ENCODE data around the gene PADI3.

Gene PADI3

DNA sequence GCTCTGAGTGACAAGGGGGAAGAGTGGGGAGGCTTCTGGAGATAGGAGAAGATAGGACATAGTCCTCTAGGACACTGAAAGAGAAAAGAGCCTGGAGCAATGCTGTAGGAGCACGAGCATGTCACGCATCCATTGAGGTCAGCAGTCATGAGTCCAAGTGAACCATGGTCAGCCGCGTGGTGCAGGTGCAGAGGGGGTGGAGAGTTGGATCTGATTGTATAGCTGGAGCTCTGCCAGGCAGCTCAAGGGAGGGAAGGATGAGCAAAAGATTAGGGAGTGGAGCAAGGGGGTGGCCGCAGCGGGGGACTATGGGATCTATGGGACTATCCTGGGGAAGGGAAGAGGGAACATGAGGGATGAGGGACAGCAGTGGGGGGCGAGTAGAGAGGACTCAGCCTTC is 30.0 kb upstream of the PADI3 start:
- Histone ChIP-seq H3K27me3 (ENCODE audit: control insufficient read depth, insufficient read depth, low read length) (no peaks in the 10 kb centered on the region), H3K36me3 (ENCODE audit: control insufficient read depth, insufficient read depth, low read length) (no peaks in the 10 kb centered on the region), H3K9me3 (ENCODE audit: control insufficient read depth, insufficient read depth, low read length) (no peaks in the 10 kb centered on the region), H3K9ac (ENCODE audit: low read depth, low read length) (no peak overlapping the region), H3K4me3 (ENCODE audit: low read depth, low read length) (no peak overlapping the region), H3K4me1 (ENCODE audit: control insufficient read depth, insufficient read depth, low read length) (no peaks in the 10 kb centered on the region)

DNA sequence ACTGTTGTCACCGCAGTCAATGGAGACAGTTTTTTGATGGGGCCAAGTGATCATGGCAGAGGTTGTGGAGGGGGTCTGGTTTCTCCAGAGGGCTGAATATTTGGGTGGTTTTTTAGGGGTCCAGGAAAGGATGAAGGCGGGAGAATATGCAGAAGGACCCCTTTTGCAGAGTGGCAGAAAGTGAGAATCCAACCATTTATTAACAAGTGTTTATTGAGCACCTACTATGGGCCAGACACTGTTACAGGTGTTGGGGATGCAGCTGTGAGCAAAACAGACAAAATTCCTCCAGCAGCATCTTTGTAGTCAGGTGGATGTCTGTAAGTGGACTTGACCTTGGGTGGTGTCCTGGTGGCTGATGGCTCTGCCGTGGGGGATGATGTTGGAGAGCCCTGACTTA is 28.6 kb upstream of the PADI3 start:
- Histone ChIP-seq H3K36me3 (ENCODE audit: control insufficient read depth, insufficient read depth, low read length) (no peaks in the 10 kb centered on the region), H3K9ac (ENCODE audit: low read depth, low read length) (no peak overlapping the region), H3K27me3 (ENCODE audit: control insufficient read depth, insufficient read depth, low read length) (no peaks in the 10 kb centered on the region), H3K9me3 (ENCODE audit: control insufficient read depth, insufficient read depth, low read length) (no peaks in the 10 kb centered on the region), H3K4me3 (ENCODE audit: low read depth, low read length) (no peak overlapping the region), H3K4me1 (ENCODE audit: control insufficient read depth, insufficient read depth, low read length) (no peaks in the 10 kb centered on the region)

DNA sequence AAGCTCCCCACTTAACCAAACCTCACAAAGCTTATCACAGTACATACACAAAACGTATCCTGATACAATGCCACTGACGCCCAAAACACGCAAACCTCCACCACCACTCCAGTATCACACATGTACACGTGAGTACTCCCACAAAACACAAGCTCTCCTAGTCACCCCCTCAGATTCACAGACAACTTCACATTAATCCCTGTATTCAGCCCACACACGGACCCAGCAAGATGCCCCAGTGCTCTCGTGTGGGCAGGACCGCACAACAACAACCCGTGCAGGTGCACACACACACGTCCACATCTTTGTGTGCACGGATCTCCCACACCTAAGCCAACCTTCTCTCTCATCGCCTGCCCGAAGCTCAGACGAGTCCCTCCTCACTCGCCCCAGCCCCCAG is 26.3 kb upstream of the PADI3 start:
- Histone ChIP-seq H3K9ac (ENCODE audit: low read depth, low read length) (no peak overlapping the region), H3K27me3 (ENCODE audit: control insufficient read depth, insufficient read depth, low read length) (no peaks in the 10 kb centered on the region), H3K9me3 (ENCODE audit: control insufficient read depth, insufficient read depth, low read length) (no peaks in the 10 kb centered on the region), H3K36me3 (ENCODE audit: control insufficient read depth, insufficient read depth, low read length) (no peaks in the 10 kb centered on the region), H3K4me1 (ENCODE audit: control insufficient read depth, insufficient read depth, low read length) (no peaks in the 10 kb centered on the region), H3K4me3 (ENCODE audit: low read depth, low read length) (no peak overlapping the region)

DNA sequence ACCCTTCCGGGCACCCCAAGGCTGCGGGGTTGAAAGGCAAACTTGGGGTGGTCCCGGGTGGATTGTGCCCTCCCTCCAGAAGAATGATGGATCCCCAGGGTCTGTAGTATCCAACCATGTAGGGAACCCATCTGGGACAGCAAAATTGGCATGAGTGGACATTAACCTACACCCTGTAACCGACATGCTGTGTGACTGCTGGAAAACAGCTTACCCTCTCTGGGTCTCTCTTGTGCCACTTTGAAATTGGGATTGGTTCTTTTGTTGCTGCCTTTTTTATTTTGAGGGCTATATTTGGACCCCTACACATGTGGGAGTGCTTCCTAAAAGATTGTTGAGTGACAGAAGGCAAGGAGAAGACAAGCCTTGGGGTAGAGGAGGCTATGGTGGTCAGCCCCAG is 24.5 kb upstream of the PADI3 start:
- Histone ChIP-seq H3K9ac (ENCODE audit: low read depth, low read length) (no peak overlapping the region), H3K4me3 (ENCODE audit: low read depth, low read length) (no peak overlapping the region), H3K27me3 (ENCODE audit: control insufficient read depth, insufficient read depth, low read length) (no peaks in the 10 kb centered on the region), H3K36me3 (ENCODE audit: control insufficient read depth, insufficient read depth, low read length) (no peaks in the 10 kb centered on the region), H3K4me1 (ENCODE audit: control insufficient read depth, insufficient read depth, low read length) (no peaks in the 10 kb centered on the region), H3K9me3 (ENCODE audit: control insufficient read depth, insufficient read depth, low read length) (no peaks in the 10 kb centered on the region)

DNA sequence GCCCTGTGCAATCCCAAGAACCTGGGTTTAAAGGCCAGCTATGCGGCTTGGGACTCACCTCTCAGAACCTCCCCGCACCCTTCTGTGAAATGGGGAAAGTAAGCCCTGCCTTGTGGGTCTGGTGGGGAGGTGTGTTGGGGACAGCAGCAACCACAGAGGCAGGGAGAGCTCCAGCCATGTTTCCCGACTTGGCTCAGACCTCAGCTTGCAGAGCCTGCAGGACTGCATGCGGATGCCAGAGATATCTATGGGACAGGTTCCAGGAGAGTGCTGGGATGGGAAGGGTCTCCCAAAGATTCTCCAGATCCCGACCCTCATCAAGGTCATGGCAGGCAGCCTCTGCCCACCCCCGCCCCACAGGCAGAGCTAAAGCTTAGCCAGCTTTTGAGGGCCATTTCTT is 23.8 kb upstream of the PADI3 start:
- Histone ChIP-seq H3K4me3 (ENCODE audit: low read depth, low read length) (no peak overlapping the region), H3K36me3 (ENCODE audit: control insufficient read depth, insufficient read depth, low read length) (no peaks in the 10 kb centered on the region), H3K27me3 (ENCODE audit: control insufficient read depth, insufficient read depth, low read length) (no peaks in the 10 kb centered on the region), H3K4me1 (ENCODE audit: control insufficient read depth, insufficient read depth, low read length) (no peaks in the 10 kb centered on the region), H3K9ac (ENCODE audit: low read depth, low read length) (no peak overlapping the region), H3K9me3 (ENCODE audit: control insufficient read depth, insufficient read depth, low read length) (no peaks in the 10 kb centered on the region)

DNA sequence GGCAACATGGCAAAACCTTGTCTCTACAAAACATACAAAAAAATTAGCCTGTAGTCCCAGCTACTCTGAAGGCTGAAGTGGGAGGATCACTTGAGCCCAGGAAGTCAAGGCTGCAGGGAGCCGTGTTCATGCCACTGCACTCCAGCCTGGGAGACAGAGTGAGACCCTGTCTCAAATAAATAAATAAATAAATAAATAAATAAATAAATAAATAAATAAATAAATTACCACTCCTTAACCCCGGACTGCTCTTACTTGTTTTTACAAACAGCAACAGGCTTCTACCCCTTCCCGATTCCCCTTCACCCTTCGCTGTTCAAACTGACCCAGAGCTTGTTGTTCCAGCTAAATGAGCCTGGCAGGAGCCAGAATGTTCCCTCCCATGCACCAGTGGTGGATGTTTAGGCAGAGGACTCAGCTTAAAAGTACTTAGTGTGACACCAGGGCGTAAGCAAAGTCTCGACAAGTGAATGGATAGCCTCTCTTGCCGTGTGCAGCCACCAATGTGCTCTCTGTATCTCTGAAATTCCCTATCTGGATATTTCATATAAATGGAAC is 21.5 kb upstream of the PADI3 start:
- Histone ChIP-seq H3K27me3 (ENCODE audit: control insufficient read depth, insufficient read depth, low read length) (no peaks in the 10 kb centered on the region), H3K4me3 (ENCODE audit: low read depth, low read length) (no peak overlapping the region), H3K4me1 (ENCODE audit: control insufficient read depth, insufficient read depth, low read length) (no peaks in the 10 kb centered on the region), H3K36me3 (ENCODE audit: control insufficient read depth, insufficient read depth, low read length) (no peaks in the 10 kb centered on the region), H3K9me3 (ENCODE audit: control insufficient read depth, insufficient read depth, low read length) (no peaks in the 10 kb centered on the region), H3K9ac (ENCODE audit: low read depth, low read length) (no peak overlapping the region)

DNA sequence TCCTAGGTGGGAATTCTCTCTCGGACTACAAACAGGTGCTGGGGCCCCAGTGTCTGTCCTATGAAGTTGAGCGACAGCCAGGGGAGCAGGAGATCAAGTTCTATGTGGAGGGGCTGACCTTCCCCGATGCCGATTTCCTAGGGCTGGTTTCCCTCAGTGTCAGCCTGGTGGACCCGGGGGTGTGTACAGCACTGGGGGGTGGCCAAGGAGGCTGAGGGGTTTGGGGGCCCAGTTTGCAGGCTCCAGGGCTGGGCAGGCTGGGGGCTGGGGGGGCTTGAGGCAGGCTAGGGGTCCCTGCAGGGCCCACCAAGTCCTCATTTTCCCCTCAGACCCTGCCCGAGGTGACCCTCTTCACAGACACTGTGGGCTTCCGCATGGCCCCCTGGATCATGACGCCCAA is 20.3 kb upstream of the PADI3 start:
- H3K9me3 ChIP-seq (ENCODE audit: control insufficient read depth, insufficient read depth, low read length) = no peaks in the 10 kb centered on the region
- H3K9ac ChIP-seq (ENCODE audit: low read depth, low read length) = no peak overlapping the region
- no peaks in the 10 kb centered on the region for H3K4me1 ChIP-seq (ENCODE audit: control insufficient read depth, insufficient read depth, low read length)
- H3K4me3 ChIP-seq (ENCODE audit: low read depth, low read length) = no peak overlapping the region
- no peaks in the 10 kb centered on the region for H3K36me3 ChIP-seq (ENCODE audit: control insufficient read depth, insufficient read depth, low read length)
- no peaks in the 10 kb centered on the region for H3K27me3 ChIP-seq (ENCODE audit: control insufficient read depth, insufficient read depth, low read length)

DNA sequence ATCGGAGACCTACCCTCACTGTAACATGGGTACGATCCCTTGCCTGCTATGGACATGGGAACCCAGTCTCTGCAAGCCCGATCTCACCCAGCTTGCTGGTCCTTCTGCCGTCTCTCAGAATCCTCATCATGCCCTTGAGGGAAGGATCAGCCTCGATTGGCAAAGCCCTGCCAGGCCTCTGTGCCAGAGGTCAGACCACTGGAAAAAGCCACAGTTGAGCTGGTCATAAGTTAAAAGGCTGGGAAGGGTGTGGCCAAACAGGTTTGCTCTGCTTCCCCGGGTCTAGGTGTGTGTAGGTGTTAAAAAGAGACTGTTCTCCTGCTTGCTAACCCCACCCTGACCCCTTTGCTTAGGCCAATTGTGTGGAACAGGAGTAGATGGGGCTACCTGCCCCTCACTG is 19.5 kb upstream of the PADI3 start:
- no peak overlapping the region for H3K4me3 ChIP-seq (ENCODE audit: low read depth, low read length)
- H3K4me1 ChIP-seq (ENCODE audit: control insufficient read depth, insufficient read depth, low read length) = no peaks in the 10 kb centered on the region
- no peak overlapping the region for H3K9ac ChIP-seq (ENCODE audit: low read depth, low read length)
- H3K36me3 ChIP-seq (ENCODE audit: control insufficient read depth, insufficient read depth, low read length) = no peaks in the 10 kb centered on the region
- no peaks in the 10 kb centered on the region for H3K27me3 ChIP-seq (ENCODE audit: control insufficient read depth, insufficient read depth, low read length)
- no peaks in the 10 kb centered on the region for H3K9me3 ChIP-seq (ENCODE audit: control insufficient read depth, insufficient read depth, low read length)

DNA sequence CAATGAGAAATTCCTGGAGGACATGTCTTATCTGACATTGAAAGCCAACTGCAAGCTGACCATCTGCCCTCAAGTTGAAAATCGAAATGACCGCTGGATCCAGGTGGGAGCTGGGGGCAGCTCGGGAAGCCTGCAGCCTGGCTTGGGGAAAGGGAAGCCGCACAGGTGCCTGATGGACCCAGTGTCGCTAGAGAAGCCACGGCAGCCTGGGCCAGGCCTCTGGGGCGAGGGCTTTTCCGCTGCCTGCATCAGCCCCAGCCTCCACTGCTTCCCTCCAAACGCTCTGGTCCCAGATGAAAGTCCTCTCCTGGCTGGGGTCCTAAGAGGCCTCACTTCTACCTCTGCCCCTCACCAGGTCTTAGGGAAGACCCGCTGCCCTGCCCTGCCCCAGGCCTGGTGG is 18.8 kb upstream of the PADI3 start:
- Histone ChIP-seq H3K9me3 (ENCODE audit: control insufficient read depth, insufficient read depth, low read length) (no peaks in the 10 kb centered on the region), H3K4me3 (ENCODE audit: low read depth, low read length) (no peak overlapping the region), H3K27me3 (ENCODE audit: control insufficient read depth, insufficient read depth, low read length) (no peaks in the 10 kb centered on the region), H3K4me1 (ENCODE audit: control insufficient read depth, insufficient read depth, low read length) (no peaks in the 10 kb centered on the region), H3K36me3 (ENCODE audit: control insufficient read depth, insufficient read depth, low read length) (no peaks in the 10 kb centered on the region), H3K9ac (ENCODE audit: low read depth, low read length) (no peak overlapping the region)

DNA sequence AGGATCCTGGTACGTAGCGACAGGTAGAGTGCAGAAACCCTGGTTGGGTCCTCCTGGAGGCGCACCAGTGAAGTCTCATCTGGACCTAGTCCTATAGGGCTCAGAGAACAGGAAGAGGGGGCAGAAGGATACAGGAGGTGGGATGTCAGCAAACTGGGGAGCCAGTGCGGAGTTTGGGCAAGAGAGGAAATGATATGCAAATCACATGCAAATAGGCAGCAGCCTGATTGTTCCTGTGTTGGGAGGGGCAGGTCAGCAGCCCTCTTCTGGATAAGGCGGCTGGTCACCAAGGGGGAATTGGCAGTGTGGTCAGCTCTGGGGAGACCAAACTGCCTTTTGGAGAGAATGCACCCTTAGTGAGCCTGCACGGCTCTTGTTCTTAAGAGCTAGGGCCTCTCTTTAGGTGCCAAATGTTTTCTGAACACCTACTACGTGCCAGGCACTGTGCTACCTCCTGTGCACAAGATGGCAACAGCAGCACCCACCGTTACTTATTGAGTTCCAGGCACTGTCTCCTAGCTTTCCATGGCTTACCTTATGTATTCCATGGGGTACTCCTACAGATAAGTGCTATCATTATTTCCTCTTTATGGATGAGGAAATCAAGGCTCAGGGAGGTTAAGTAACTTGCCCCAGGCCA is 18.1 kb upstream of the PADI3 start:
- Histone ChIP-seq H3K36me3 (ENCODE audit: control insufficient read depth, insufficient read depth, low read length) (no peaks in the 10 kb centered on the region), H3K27me3 (ENCODE audit: control insufficient read depth, insufficient read depth, low read length) (no peaks in the 10 kb centered on the region), H3K9me3 (ENCODE audit: control insufficient read depth, insufficient read depth, low read length) (no peaks in the 10 kb centered on the region), H3K4me3 (ENCODE audit: low read depth, low read length) (no peak overlapping the region), H3K4me1 (ENCODE audit: control insufficient read depth, insufficient read depth, low read length) (no peaks in the 10 kb centered on the region), H3K9ac (ENCODE audit: low read depth, low read length) (no peak overlapping the region)

DNA sequence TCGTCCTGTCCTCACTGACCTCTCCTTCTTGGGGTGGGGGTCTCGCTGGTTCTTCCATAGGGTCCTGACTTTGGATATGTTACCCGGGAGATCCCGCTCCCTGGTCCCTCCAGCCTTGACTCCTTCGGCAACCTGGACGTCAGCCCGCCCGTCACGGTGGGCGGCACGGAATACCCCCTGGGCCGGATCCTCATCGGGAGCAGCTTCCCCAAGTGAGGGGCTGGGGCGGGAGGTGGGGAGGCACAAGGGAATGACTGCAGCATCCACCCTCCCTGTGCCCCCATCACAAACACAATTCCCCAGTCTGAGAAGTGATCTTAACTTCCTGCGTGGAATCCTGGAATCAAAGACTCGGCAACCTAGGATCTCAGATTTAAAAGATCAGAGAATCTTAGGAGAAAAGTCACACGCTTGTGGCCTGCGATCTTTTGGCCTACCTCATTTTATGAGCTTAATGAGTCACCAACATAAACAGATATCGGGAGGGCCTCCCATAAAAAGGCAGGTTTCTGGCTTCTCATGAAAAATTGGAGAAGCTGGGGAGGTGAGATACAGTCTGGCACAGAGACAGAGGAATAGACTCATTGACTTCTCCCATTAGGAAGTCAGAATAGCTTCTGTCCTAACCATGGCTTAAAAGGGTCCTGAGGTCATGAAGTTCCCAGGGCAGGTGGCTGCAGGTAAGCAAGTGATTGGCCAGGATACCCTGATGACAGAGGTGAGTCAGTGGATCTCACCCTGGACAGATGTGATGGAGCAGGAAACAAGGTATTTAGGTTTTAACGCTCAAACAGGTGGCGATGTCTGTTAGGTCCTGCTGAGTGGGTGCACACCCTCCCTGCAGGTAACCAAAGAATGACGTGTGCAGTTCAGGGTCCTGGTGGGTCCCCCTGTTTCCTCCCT is 15.9 kb upstream of the PADI3 start:
- Histone ChIP-seq H3K9me3 (ENCODE audit: control insufficient read depth, insufficient read depth, low read length) (no peaks in the 10 kb centered on the region), H3K27me3 (ENCODE audit: control insufficient read depth, insufficient read depth, low read length) (no peaks in the 10 kb centered on the region), H3K4me1 (ENCODE audit: control insufficient read depth, insufficient read depth, low read length) (no peaks in the 10 kb centered on the region), H3K9ac (ENCODE audit: low read depth, low read length) (no peak overlapping the region), H3K4me3 (ENCODE audit: low read depth, low read length) (no peak overlapping the region), H3K36me3 (ENCODE audit: control insufficient read depth, insufficient read depth, low read length) (no peaks in the 10 kb centered on the region)
